Measurements from ENCODE around the gene CEP68.
A peak's percentile ranks its signal among the peaks of the same experiment; 100 is the strongest.
"Not testable (repeated sequence)": the region's sequence is repeated elsewhere in the genome, so short reads cannot be mapped to it uniquely, and the experiment has no call there.

CEP68 gene

GRCh38 chr2:65056215-65057053 is at the start of gene CEP68:
Gene CEP68, plus strand, starts transcription at chr2:65056416. Its CDS starts 13,029 bp downstream, at chr2:65069445.
- DNase-seq = peak; percentile 97 to 98

DNA sequence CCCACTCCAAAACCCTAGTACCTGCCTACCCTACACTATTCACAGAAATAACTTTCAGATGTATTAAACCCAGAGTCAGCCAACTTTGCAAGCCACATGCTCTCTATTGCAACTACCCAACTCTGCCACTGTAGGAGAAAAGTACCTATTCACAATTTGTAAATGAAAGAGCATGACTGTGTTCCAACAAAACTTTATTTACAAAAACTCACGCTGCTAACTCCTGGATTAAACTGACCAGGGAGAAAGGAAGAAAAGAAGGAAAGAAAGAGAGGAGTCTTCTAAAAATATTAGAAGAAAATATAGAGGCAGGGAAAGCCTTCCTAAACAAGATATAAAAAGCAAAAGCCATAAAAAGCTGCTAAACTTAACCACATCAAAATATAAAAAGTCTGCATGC is 42.4 kb upstream of the CEP68 start:
- DNase-seq = no peak

DNA sequence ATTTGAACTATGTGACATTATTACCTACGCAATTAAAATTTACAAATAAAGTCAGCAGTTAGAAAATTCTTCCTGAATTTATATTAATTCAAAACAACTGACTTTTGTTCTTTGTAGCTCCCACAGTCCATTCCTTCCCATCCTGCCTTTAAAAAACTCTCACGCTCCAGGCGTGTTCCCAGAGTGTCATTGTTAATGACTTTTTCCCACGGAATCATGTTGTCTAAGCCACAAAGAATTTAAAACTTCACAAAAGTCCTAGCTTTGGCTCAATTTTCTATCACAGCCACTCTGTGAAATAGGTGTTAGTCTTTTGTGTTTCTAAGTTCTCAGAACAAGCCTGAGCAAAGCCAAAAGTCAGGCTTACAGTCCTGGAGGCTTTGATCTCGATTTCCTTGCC is 40.5 kb upstream of the CEP68 start:
- DNase-seq = no peak

GRCh38 chr2:65016789-65017188 is 39.4 kb upstream of the CEP68 start:
- DNase-seq = no peak

DNA sequence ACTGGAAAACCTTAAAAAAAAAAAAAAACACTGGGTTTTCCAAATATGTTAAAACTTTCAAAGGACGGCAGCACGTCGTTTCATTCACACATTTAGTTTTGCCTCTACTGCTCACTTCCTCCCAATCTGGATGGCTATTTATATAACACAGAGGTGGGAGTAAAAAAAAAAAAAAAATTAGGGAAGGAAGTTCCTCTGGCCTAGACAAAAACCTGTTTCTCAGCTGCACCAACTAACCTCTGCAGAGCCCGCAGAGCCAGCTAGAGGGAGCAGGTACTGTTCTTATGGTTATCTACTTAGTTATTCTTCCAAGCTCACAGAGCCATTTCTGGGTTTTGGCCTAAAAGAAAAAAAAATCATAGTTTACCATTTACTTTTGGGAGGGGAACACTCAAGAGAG is 38.9 kb upstream of the CEP68 start:
- no peak for DNase-seq

DNA sequence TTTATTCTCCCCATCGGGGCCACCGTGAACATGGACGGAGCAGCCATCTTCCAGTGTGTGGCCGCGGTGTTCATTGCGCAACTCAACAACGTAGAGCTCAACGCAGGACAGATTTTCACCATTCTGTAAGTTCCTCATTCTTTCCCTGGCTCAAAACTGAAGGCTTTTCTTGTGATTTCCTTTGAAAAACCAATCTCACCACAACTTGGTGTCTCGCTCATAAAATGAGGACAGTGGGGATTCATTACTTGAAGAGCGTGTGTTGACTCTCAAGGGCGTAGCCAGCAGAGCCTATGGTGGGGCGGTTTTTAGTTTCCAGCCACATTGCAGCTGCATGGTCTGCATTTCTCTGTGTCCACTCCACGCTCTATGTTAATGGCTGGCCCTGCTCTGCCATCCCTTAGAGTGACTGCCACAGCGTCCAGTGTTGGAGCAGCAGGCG is 38.1 kb upstream of the CEP68 start:
- DNase-seq = no peak

- no peak for DNase-seq
Observed at GRCh38 chr2:65019010-65019409, 37.2 kb upstream of the CEP68 start.

DNA sequence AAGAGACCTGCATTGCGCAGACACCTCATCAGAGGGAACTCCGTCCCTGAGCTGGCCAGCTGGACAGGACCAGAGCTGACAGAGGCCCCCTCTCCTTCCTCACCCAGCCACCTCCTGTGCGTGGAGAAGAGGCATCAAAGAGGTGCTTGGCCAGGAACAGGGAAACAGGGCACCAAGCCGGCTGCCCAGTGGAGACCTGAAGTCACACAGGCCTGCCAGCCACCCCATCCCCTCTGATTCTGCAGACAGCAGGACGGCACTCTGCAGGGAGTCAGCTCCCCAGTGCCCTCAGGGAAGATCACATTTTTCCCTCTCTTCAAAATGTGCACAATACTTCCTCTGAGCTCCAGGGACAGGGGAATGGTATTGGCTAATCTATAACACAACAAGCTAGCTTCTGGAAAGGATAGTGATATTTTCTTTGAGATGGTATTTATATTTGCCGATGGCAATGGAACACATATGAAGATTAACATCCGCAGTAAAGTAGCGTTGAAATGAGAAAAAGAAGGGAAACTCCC is 36.5 kb upstream of the CEP68 start:
- DNase-seq = no peak

GRCh38 chr2:65020251-65020650 is 36.0 kb upstream of the CEP68 start:
- not testable (repeated sequence) for DNase-seq

- DNase-seq = no peak
Observed at GRCh38 chr2:65020943-65021528, 35.2 kb upstream of the CEP68 start.

DNA sequence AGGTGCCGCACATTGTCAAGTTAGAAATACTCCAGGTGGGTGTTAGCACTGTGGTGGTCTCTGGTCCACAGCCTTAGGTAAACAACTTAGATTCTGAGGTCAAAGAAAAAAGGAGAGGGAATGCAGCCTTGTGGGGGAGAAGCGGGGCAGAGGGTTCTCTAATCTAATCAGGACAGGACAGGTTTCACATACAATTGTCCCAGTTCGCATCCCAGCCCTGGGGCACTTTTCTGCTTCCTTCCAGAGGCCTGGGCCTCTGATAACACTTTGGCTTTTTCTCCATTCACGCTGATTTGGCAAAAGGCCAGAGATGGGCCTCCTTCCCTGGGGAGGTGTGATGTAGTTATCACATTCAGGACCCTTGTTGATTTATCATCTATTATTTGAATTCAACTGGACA is 34.5 kb upstream of the CEP68 start:
- no peak for DNase-seq

DNA sequence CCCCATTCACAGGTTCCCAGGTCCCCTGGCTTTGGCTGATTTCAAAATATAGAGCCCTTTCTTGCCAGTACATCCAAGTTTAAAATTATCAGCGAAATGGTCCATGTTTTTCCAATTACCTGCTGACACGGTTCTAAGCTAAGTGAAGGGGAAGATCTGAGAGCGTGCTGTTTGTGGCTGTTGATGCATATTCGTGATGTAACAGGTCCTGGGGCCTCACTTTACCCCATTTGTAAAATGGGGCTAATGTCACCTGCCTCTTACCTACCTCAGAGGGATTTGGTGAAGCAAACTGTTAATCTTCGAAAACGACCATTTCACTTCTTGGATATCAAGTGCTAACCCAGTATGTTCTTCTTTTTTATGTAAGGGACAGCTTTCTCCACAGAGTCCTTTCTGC is 34.0 kb upstream of the CEP68 start:
- DNase-seq = no peak

GRCh38 chr2:65023742-65024141 is 32.5 kb upstream of the CEP68 start:
- no peak for DNase-seq

GRCh38 chr2:65024149-65024829 is 31.9 kb upstream of the CEP68 start:
- no peak for DNase-seq

DNA sequence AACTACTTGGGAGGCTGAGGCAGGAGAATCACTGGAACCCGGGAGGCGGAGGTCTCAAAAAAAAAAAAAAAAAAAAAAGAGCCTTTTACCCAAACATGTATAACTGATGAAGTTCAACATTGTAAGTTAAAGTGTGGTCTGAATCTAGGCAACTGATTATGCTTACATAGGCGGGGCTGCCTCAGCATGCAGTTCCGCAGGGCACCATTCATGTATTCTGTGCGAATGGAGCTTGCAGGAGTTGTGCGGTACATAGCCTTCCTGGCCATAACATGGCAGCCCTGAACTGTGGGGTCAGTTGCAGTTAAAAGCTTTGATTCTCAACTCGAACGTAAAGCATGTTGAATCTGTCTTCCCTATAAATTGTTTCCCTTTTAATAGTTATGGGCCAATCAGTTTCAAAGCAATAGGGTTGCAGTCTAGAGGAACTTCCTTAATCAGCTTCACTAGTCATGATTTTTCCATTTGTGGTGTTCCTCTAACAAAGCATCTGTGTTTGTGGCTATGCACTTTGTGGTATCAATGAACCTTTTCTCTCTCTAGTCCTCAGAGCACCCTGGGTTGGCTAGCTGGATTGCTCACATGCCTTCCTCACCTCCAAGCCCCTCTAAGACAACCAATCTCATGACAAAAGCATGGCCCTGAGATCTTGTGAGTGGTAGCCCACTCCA is 30.6 kb upstream of the CEP68 start:
- no peak for DNase-seq

DNA sequence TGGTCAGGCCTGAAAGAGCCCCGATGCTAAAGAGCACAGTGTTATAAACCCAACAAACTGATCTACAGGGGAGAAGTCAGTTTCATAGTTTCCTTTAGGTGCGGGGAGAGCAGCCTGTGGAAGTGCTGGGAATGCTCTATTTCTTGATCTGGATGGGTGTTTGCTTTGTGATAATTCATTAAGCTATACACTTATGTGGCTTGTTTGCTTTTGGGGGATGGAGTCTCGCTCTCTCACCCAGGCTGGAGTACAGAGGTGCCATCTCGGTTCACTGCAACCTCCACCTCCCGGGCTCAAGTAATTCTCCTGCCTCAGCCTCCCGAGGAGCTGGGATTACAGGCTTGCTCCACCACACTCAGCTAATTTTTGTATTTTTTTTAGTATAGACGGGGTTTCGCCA is 30.1 kb upstream of the CEP68 start:
- DNase-seq = no peak

DNA sequence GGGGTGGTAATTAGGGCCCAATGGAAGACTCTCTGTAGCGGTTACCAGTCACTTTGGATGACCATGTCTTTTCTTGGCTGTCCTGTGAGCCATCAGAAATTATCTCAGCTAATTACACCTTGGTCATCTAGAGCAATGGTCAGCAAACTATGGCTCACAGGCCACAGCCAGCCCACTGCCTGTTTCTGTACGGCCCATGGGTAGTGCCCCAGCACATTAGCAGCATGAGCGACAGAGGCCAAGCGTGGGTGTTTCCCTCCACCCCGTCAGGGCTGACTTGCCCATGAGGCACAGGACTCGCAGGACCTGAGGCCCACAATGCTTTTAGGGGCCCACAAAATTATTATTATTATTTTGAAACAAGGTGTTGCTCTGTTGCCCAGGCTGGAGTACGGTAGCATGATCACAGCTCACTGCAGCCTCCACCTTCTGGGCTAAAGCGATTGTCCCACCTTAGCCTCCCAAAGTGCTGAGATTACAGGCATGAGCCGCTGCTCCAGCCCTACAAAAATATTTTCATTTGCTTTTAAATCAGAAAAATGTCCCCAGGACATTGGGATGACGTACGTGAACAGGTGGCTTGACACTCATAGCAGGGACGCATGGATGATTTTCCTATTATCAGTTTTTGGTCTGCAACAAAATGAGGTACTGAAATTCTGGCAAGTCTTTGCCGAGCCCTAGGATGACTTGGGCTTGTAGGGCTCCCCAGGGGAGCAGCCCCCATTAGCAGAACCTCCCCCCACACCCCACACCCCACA is 29.3 kb upstream of the CEP68 start:
- no peak for DNase-seq

GRCh38 chr2:65027616-65028244 is 28.5 kb upstream of the CEP68 start:
- no peak for DNase-seq

DNA sequence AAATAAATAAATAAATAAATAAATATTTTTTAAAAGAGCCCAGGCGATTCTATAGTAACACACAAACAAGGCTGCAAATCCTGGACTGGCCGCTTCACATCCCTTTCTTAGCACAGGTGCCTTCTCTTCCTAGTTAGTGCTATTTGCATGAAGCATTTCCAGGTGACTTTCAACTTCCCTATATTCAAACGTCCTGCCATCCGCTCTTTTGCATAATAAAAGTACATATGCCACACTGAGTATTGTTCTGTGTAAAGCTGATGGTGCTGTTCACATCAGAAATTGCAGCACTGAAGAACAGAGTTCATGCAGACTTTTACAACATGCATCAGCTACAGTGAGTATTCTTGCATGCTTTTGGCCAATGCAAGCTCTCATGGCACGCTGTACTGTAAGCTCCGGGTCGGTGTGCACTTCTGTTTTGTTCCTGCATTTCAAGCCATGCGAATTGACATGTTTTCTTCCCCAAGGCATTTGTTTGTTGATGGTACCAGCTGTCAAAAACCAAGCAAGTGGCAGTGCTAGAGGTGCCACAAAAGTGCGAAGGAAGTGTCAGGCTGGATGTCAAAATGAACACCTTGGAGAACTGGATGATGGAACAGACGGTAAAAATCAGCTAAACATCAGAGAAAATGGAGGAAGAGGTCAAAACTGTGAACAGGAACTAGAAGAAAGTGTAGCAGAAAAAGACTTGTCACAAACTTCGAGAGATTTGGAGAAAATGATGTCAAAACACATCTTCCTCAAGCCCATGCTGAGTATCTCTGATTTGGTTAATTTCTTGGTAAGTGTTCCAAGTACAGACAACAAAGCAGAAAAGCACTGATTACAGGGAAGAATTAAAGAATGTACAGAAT is 25.5 kb upstream of the CEP68 start:
- DNase-seq = no peak

DNA sequence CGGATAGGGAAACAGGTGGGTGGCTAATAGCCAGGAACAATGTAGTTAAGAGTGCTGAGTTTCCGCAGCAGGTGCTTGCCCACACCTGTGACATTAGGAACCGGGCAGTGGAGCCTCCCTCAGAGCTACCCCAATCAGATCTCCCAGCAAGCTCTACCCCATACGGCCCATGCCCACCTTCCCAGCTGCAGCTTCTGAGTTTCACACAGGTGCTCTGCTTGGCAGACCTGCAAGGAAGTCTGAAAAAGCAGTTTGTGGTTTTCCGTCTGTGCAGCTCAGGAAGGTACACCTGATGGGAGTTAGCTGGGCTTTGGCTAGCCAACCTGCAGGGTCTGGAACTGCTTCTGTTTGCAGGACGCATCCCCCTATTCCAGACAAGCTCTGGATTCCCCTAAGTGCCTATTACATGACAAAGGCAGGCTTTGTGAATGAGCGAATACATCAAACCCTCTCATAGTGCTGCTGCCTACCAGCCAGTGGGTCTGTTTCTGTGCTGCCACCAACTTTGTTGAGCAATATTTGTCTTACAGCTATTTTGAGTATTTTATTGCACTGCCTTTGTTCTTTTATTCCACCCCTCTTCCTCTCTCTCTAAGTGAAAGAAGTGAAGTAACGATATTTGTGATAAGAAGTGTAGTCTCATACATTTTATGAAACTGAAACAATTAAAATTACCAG is 24.7 kb upstream of the CEP68 start:
- DNase-seq = no peak

Data from activated CD4-positive, alpha-beta T cell treated with anti-CD3 and anti-CD28 coated beads, Interleukin-2, amount 50 U/mL, for 48 hours (primary cell).